ENCODE data around the gene CTDSPL. TPM values are rescaled to one million over a fixed set of nuclear protein-coding genes. Genes with fewer than 3 reads are reported as not detected.

The CTDSPL gene
- total and polyA plus RNA-seq, 2 of the 8 experiments (the other 6 are each of a cell fraction or from before 2014, with no cell fraction given): 20.3 to 42.2 TPM

GRCh38 chr3:37882711-37883110, 21.0 kb downstream of the CTDSPL start (continued):
- TF ChIP-seq CBX5 (IDR thresholded peaks at IDR 0.05; ENCODE audit: low read depth, low read length) (no peak), CTCF (IDR thresholded peaks at IDR 0.05; ENCODE audit: control extremely low read depth in 1 of 3, insufficient read depth in 1 of 3, low read depth in 1 of 3, low read length in 3 of 3) (no peak), EP300 (IDR thresholded peaks at IDR 0.05; ENCODE audit: borderline replicate concordance in 1 of 2, low read depth in 2 of 2, low read length in 2 of 2) (no peak), FOSL1 (IDR thresholded peaks at IDR 0.05; ENCODE audit: insufficient read depth, low read depth, low read length) (no peak), SP2 (IDR thresholded peaks at IDR 0.05; ENCODE audit: low read length) (no peak), RBBP5 (IDR thresholded peaks at IDR 0.05; ENCODE audit: borderline replicate concordance, low read depth, low read length) (no peak), NRF1 (IDR thresholded peaks at IDR 0.05; ENCODE audit: low read depth, low read length) (no peak), GABPA (IDR thresholded peaks at IDR 0.05; ENCODE audit: borderline replicate concordance, insufficient read depth, low read length) (no peak)
